Keratinocyte (primary cell): ENCODE measurements around the gene LMNA. TPM values are rescaled to one million over a fixed set of nuclear protein-coding genes. Genes with fewer than 3 reads are reported as not detected.

Experiments
- DNase-seq: peaks from one replicate; pipeline ENCODE4 v3.0.0-alpha.2; 2011; ENCODE audit warnings: low read depth, missing footprints, low spot score
- FAIRE-seq: peaks from 2 replicates; lab custom pipeline; 2011; peaks lifted over from hg19 to GRCh38; lab: Jason Lieb, UNC
- H2AFZ ChIP-seq: 2 replicates; pipeline ENCODE4 v1.6.0; 2012; ENCODE audit warnings: low read length, control low read depth, inconsistent platforms; ENCODE audit not compliant: control insufficient read depth
- H3K27ac ChIP-seq: 2 replicates; pipeline ENCODE4 v1.5.1; 2011; ENCODE audit warnings: low read length; ENCODE audit not compliant: control insufficient read depth, insufficient read depth
- H3K27me3 ChIP-seq: 3 replicates; pipeline ENCODE4 v1.6.0; 2011; ENCODE audit warnings: low read length; ENCODE audit not compliant: control insufficient read depth, insufficient read depth; ENCODE audit errors: extremely low read depth
- H3K36me3 ChIP-seq, 2 experiments: 2 replicates in 1 of 2; 3 replicates in 1 of 2; pipeline ENCODE4 v1.5.1; 2011; ENCODE audit warnings: low read length in 2 of 2, mild to moderate bottlenecking in 1 of 2; ENCODE audit not compliant: control insufficient read depth in 2 of 2, insufficient read depth in 2 of 2; ENCODE audit errors: extremely low read depth in 1 of 2
- H3K4me1 ChIP-seq: 3 replicates; pipeline ENCODE4 v1.5.1; 2011; ENCODE audit warnings: low read length; ENCODE audit not compliant: control insufficient read depth, insufficient read depth; ENCODE audit errors: extremely low read depth
- H3K4me2 ChIP-seq: 3 replicates; pipeline ENCODE4 v1.6.0; 2011; ENCODE audit warnings: low read depth, low read length; ENCODE audit not compliant: control insufficient read depth, insufficient read depth; ENCODE audit errors: extremely low read depth
- H3K4me3 ChIP-seq, 3 experiments: fragments of 200-600 bp in 1 of 3; sonication (generic) in 1 of 3; 2 replicates in 2 of 3; 3 replicates in 1 of 3; pipeline ENCODE4 v1.5.1; 2011 to 2016; ENCODE audit warnings: low read length in 3 of 3, mild to moderate bottlenecking in 3 of 3, control low read depth in 2 of 3, inconsistent platforms in 1 of 3, low read depth in 1 of 3, mixed read lengths in 1 of 3, mixed run types in 1 of 3, moderate library complexity in 1 of 3; ENCODE audit not compliant: control insufficient read depth in 2 of 3, insufficient read depth in 2 of 3; ENCODE audit errors: extremely low read depth in 1 of 3
- H3K79me2 ChIP-seq: 2 replicates; pipeline ENCODE4 v1.6.0; 2012; ENCODE audit warnings: low read length; ENCODE audit not compliant: control insufficient read depth, insufficient read depth
- H3K9ac ChIP-seq: 3 replicates; pipeline ENCODE4 v1.6.0; 2011; ENCODE audit warnings: low read length; ENCODE audit not compliant: control insufficient read depth, insufficient read depth; ENCODE audit errors: extremely low read depth
- H3K9me1 ChIP-seq: 3 replicates; pipeline ENCODE4 v1.6.0; 2011; ENCODE audit warnings: low read length; ENCODE audit not compliant: control insufficient read depth, insufficient read depth; ENCODE audit errors: extremely low read depth
- H3K9me3 ChIP-seq: 2 replicates; pipeline ENCODE4 v1.5.1; 2012; ENCODE audit warnings: low read depth, low read length; ENCODE audit not compliant: control insufficient read depth
- H4K20me1 ChIP-seq: 3 replicates; pipeline ENCODE4 v1.6.0; 2011; ENCODE audit warnings: low read length; ENCODE audit not compliant: control insufficient read depth, insufficient read depth; ENCODE audit errors: extremely low read depth
- CTCF ChIP-seq, 3 experiments: IDR thresholded peaks in 1 of 3; conservative IDR thresholded peaks in 1 of 3; optimal IDR thresholded peaks in 1 of 3; 2 replicates in 2 of 3; 3 replicates in 1 of 3; pipeline versions ENCODE3 to v1.5.1; 2011; ENCODE audit warnings: low read length in 3 of 3, mild to moderate bottlenecking in 3 of 3, moderate library complexity in 2 of 3, control low read depth in 1 of 3, inconsistent platforms in 1 of 3; ENCODE audit not compliant: insufficient read depth in 2 of 3; ENCODE audit errors: extremely low read depth in 1 of 3
- EZH2 ChIP-seq: IDR thresholded peaks from one replicate; pipeline ENCODE4 v1.6.1; 2012; ENCODE audit warnings: inconsistent platforms, mild to moderate bottlenecking, low read length, moderate library complexity
- dilution Hi-C: fragments of 300-500 bp; cut with MboI; formaldehyde crosslinking; loops from one replicate; pipeline ENCODE4 v1.7.0; 2020; ENCODE audit warnings: low sequenced_read_pairs; ENCODE audit not compliant: extremely low pct_ligation_motif_present
- polyA plus RNA-seq, 5 experiments: library from polyadenylated mRNA; depleted of rRNA in 3 of 5; stranded (reverse) in 3 of 5; stranded (forward) in 1 of 5; unstranded in 1 of 5; fragments of >200 nt; gene quantifications; 1 replicate in 1 of 5; 2 replicates in 3 of 5; 3 replicates in 1 of 5; pipeline versions ENCODE4 v1.2.1 to v1.2.3, GENCODE V29; 2011 to 2012; ENCODE audit warnings: missing spikeins in 2 of 5, low read depth in 1 of 5, low replicate concordance in 1 of 5

Gene LMNA
- polyA plus RNA-seq, 1 donor (not counting 4 experiments of a cell fraction or from before 2014, with no cell fraction given): 444 TPM

- H3K36me3 ChIP-seq: no peaks in the 10 kb centered on the region
- no peaks in the 10 kb centered on the region for H3K9me3 ChIP-seq
- no peaks in the 10 kb centered on the region for H3K79me2 ChIP-seq
- H3K9me1 ChIP-seq: no peaks in the 10 kb centered on the region
- no peak overlapping the region for H3K27ac ChIP-seq
- no peak overlapping the region for H3K4me3 ChIP-seq
- H3K27me3 ChIP-seq: peaks cover 4% of the 10 kb centered on the region
- no peak overlapping the region for H3K4me2 ChIP-seq
- no peak overlapping the region for H2AFZ ChIP-seq
- DNase-seq (no peak), FAIRE-seq (no peak)
- no peak for TF ChIP-seq CTCF (optimal IDR thresholded peaks at IDR 0.05 in 1 of 3, IDR thresholded peaks at IDR 0.05 in 1 of 3, conservative IDR thresholded peaks at IDR 0.05 in 1 of 3; ENCODE audit: extremely low read depth in 1 of 3, insufficient read depth in 2 of 3, low read length in 3 of 3)
- no peak for TF ChIP-seq EZH2
- H3K9ac ChIP-seq: no peak overlapping the region
- dilution Hi-C loops: no loop called here
- H3K4me1 ChIP-seq: peaks cover 22% of the 10 kb centered on the region
- H4K20me1 ChIP-seq: no peaks in the 10 kb centered on the region
Observed at GRCh38 chr1:156148216-156148615, 33.7 kb downstream of the LMNA start.

- H3K27me3 ChIP-seq: peaks cover 4% of the 10 kb centered on the region
- H3K9ac ChIP-seq: no peak overlapping the region
- H3K27ac ChIP-seq: no peak overlapping the region
- no peak for FAIRE-seq
- no peaks in the 10 kb centered on the region for H3K9me3 ChIP-seq
- no peaks in the 10 kb centered on the region for H3K9me1 ChIP-seq
- no peak overlapping the region for H3K4me2 ChIP-seq
- H4K20me1 ChIP-seq: no peaks in the 10 kb centered on the region
- DNase-seq: no peak
- no peak overlapping the region for H3K4me3 ChIP-seq
- no peak overlapping the region for H2AFZ ChIP-seq
- H3K4me1 ChIP-seq: peaks cover 33% of the 10 kb centered on the region
- no peaks in the 10 kb centered on the region for H3K79me2 ChIP-seq
- TF ChIP-seq EZH2: no peak
- TF ChIP-seq CTCF (optimal IDR thresholded peaks at IDR 0.05 in 1 of 3, IDR thresholded peaks at IDR 0.05 in 1 of 3, conservative IDR thresholded peaks at IDR 0.05 in 1 of 3; ENCODE audit: extremely low read depth in 1 of 3, insufficient read depth in 2 of 3, low read length in 3 of 3): no peak
- dilution Hi-C loops: no loop called here
- no peaks in the 10 kb centered on the region for H3K36me3 ChIP-seq
Observed at GRCh38 chr1:156149374-156150332, 35.1 kb downstream of the LMNA start.
